ENCODE measurements around the gene FBXO9.

Gene FBXO9

DNA sequence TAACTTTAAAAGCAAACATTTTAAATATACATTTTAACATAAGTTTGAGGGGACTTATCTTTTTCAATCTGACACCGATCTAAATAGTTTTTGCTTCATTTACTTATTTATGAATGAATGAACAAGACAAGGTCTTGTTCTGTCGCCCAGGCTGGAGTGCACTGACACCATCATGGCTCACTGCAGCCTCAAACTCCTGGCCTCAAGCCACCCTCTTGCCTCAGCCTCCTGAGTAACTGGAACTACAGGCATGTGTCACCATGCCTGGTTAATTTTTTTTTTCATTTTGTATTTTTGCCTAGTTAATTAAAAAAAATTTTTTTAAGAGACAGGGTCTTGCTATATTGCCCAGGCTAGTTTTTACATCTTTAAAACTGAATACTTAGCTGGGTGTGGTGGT is 25.4 kb downstream of the FBXO9 start:
- H3K4me3 ChIP-seq (ENCODE audit: low read depth, low read length): no peak overlapping the region
- TF ChIP-seq CTCF (IDR thresholded peaks at IDR 0.05; ENCODE audit: low read depth, low read length): no peak

- no peak for TF ChIP-seq CTCF (IDR thresholded peaks at IDR 0.05; ENCODE audit: low read depth, low read length)
- no peak overlapping the region for H3K4me3 ChIP-seq (ENCODE audit: low read depth, low read length)
Measured at GRCh38 chr6:53095270-53095669, 30.1 kb downstream of the FBXO9 start.

DNA sequence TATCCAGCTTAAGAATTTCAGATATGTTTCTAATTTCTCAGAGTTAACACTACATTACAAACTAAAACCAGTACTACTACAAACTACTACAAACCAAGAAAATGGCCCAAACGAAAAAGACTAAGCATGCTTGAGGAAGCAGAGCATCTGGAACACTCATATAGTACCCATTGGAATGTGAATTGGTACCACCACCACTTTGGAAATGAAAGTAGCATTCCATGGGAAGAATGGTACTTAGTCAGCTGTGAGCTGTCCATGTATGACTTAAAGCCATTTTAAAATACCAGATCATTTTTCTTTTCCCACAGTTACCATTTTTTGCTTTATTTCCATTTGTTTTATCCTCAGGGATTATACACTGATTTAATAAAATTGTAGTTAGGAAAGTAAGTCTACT is 30.5 kb downstream of the FBXO9 start:
- no peak for TF ChIP-seq CTCF (IDR thresholded peaks at IDR 0.05; ENCODE audit: low read depth, low read length)
- no peak overlapping the region for H3K4me3 ChIP-seq (ENCODE audit: low read depth, low read length)

DNA sequence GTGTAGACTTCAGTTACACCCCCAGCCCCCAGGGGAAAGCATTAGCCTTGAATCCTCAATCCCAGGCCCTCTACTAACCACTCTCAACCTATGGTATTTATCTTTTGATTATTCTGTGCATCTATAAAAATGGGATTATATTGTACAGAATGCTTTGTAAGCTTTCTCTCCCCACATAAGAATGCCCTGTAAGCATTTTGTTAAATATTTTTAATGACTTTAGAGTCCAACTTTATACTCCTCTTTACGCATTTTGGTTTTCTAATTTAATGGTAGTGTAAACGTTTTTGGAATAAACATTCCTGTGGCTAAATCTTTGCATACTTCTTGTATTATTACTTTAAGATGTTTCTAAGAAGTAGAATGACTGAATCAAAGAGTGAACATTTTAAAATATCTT is 35.4 kb downstream of the FBXO9 start:
- TF ChIP-seq CTCF (IDR thresholded peaks at IDR 0.05; ENCODE audit: low read depth, low read length): no peak

DNA sequence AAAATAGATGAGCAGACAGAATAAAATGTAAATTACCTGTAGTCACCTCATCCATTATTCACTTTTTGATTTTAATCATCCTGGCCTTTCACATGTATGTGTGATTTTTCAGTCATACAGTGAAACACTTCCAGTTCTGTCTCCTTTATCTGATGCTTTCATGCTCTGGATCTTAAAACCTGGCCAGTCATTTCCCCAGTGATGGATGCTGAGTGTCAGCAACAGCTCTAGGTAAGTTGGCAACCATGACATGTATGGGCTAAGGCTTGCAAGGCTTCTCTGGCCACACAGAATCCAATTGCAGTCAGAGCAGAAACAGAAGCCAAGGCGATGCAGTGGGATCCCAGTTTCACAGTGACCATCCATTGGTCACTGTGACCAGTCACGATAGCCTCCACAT is 35.8 kb downstream of the FBXO9 start:
- no peak overlapping the region for H3K4me3 ChIP-seq (ENCODE audit: low read depth, low read length)

More for the DNA sequence above, 35.4 kb downstream of the FBXO9 start:
- no peak overlapping the region for H3K4me3 ChIP-seq (ENCODE audit: low read depth, low read length)

DNA sequence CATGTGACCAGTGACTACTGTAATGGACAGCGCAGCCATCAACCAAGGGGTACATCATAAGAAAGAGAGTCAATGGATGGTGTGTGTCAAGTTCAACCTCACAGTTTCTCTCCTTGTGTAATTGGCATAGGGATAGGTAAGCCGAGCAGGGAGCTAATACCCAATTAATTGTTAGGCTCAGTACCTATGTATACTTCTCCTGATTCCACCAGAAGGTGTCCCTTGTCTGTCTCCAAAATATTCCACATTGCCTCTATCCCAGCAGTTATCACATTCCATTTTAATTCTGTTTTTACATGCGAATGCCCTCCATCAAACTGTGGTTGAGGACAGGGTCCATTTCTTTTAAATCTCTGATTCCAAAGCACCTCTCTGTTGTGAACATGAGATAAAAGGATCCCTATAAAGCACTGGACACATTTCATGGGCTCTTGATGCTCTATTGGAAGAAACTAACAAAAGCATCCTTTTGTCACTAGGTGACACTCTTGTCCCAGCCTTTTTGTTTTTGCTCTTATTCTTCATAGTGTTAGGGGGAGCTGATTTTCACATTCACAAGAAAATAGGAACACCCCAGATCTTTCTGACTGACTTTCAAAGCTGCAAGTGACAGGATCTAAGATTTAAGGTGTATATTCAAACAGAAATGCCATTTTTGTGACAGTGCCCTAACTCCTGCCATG is 38.9 kb downstream of the FBXO9 start:
- H3K4me3 ChIP-seq (ENCODE audit: low read depth, low read length): no peak overlapping the region
- TF ChIP-seq CTCF (IDR thresholded peaks at IDR 0.05; ENCODE audit: low read depth, low read length): no peak

More for the DNA sequence above, 35.8 kb downstream of the FBXO9 start:
- no peak for TF ChIP-seq CTCF (IDR thresholded peaks at IDR 0.05; ENCODE audit: low read depth, low read length)

DNA sequence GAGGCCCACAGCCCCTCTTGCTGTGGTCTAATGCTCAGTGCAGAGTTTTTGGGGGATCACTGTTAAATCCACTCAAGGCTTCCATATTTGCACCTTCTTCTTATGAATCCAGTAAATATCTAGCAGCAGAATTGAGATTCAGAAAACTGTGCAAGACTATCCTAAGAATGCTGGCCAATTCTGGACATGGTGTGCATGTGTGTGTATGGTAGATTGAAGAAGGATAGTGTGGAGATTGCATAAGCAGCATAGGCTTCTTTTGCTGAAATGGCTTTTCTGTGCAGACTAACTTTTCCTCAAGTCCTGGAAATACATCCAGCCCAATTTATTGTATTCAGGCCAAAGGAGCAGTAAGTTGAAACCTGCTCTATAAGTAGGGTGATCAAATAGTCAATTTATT is 39.7 kb downstream of the FBXO9 start:
- TF ChIP-seq CTCF (IDR thresholded peaks at IDR 0.05; ENCODE audit: low read depth, low read length): no peak
- H3K4me3 ChIP-seq (ENCODE audit: low read depth, low read length): no peak overlapping the region
